NCI-H2196 (cell line): Measurements from ENCODE around the gene SCGB1C1.
A peak's percentile ranks its signal among the peaks of the same experiment; 100 is the strongest.
"Not testable (repeated sequence)": the region's sequence is repeated elsewhere in the genome, so short reads cannot be mapped to it uniquely, and the experiment has no call there.

Experiments
- DNase-seq: peaks from one replicate; lab custom pipeline; 2025; ENCODE audit not compliant: unreplicated experiment; lab: John Stamatoyannopoulos, UW

The SCGB1C1 gene

DNA sequence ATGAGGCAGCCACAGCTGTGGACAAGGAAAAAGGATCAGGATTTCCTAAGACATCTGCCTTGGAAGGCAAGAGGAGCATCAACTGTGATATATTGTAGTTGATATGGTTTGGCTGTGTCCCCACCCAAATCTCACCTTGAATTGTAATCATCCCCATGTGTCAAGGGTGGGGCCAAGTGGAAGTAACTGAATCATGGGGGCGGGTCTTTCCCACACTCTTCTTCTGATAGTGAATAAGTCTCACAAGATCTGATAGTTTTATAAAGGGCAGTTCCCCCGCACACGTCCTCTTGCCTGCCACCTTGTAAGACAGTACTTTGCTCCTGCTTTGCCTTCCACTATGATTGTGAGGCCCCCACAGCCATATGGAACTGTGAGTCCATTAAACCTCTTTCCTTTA lies 24.8 kb downstream of the SCGB1C1 start:
- DNase-seq, result no peak

DNA sequence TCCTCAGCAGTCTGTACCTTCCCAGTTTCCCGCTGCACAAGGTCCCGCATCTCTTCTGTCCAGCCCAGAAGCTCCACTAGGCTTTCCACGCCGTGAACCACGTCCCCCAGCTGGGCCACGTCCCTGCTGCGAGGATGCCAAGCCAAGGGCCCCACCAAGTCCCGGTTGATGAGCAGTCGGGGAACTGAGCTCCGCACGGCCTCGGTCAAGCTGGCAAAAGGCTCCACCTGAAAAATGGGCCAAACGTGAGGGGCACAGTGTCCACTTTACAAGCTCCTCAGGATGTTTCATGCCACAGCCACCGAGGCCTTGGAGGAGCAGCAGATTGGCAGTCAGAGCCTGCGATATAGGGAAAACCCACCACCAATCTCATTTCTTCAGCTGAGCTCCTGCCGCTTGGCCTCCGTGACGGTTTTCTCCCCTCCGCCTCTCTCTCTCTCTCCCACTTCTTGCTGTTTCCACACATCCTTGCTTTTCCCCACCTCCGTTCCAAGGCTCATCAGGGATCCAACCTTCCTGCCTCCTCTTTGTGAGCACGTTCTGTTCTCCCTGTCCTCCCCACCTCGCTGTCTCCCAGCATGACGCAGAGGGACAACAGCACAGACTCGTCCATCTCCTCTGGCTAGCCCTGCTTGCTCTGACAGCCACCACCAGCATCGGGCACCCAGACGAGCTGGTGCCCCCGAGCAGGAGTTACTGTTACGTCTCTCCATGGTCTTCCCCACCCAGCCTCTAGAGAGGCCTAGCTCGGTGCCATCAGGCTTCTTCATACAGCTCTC lies 26.1 kb downstream of the SCGB1C1 start:
- DNase-seq, result no peak

- DNase-seq, result not testable (repeated sequence)
Measured at GRCh38 chr11:220641-221215, 27.9 kb downstream of the SCGB1C1 start.

- no peak for DNase-seq
Measured at GRCh38 chr11:221539-221938, 28.7 kb downstream of the SCGB1C1 start.

- DNase-seq, result no peak
Measured at GRCh38 chr11:221998-222789, 29.3 kb downstream of the SCGB1C1 start.

DNA sequence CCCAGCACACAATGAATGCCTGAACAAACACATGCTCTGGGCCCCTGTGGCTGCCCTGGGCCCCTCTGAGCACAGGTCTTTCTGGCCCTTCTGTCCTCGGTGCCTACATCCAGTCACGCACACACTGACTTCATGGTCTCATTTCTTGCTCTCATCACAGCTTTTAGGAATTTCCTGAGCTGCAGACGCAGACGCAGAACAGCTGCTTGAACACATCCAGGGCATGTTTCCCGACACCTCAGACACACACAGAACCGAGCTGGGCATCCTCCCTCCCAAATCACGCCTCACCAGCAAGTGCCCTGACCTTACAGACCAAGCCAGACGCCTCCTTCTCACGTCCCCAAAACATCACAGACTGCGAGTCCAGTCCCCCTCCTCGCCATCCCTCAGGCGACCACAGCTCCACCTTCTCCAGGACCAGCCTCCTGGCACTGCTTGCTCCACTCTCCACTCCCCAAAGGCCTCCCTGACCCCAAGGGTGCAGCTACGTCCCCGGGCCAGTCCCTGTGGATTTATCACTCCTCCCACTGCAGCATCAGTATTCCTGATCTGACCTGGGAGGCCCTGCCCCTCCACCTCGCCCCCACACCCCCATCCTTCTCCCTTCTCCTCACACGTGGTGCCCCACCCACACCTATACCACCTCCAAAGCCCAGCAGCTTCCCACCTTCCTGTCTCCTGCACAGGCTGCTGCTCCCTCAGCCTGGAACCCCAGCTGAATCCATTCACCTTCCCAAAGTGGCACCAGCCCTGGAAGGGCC lies 30.3 kb downstream of the SCGB1C1 start:
- DNase-seq, result no peak

GRCh38 chr11:223884-224283 lies 31.0 kb downstream of the SCGB1C1 start:
- no peak for DNase-seq

GRCh38 chr11:224424-224823 lies 31.5 kb downstream of the SCGB1C1 start:
- no peak for DNase-seq

DNA sequence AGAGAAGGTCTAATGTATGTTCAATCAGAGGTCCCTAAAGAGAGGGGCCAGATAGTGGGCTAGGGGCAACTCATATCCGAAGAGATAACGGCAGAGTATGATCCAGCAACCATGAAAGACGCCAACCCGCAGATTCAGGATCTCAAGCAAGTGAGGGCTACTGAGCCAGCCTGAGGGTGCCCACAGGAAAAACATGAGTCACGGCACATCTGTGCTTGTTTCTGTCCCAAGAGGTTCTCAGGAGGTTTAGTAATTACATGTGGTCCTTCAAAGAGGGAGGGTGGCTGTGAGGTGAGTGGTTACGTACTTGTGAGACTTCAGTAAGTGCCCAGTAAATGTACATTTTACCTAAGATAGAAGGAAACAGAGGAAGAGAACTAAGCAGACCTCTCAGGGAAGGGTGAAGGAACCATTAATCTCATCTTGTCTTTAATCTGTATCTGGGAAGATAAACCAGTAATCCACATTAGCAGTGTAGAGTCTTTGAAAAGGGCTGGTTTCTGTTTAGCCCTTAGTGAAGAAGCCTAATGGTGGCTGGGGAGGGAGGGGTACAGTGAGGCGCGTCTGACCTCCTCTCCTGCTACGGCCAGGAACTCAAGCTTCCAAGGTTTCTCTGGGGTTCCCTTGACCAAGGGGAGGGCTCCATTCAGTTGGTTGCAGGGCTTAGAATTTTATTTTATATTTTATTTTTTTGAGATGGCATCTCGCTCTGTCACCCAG lies 33.0 kb downstream of the SCGB1C1 start:
- DNase-seq, result no peak

GRCh38 chr11:227824-228379 lies 35.0 kb downstream of the SCGB1C1 start:
- DNase-seq, result no peak

GRCh38 chr11:230431-230830 lies 37.6 kb downstream of the SCGB1C1 start:
- DNase-seq, result no peak

GRCh38 chr11:232783-233565 lies 40.1 kb downstream of the SCGB1C1 start:
- DNase-seq, result no peak

DNA sequence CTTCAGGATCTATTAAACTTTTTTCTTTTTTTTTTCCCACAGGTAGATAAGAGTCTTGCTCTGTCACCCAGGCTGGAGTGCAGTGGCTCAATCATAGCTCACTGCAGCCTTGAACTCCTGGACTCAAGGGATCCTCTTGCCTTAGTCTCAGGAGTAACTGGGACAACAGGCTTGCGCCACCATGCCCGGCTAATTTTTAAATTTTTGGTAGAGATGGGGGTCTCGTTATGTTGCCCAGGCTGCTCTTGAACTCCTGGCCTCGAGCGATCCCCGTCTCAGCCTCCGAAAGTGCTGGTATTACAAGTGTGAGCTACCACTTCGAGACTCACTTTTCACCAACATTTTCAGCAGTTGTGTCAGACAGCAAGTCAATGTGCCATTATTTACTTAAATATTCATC lies 42.3 kb downstream of the SCGB1C1 start:
- DNase-seq, result no peak

DNA sequence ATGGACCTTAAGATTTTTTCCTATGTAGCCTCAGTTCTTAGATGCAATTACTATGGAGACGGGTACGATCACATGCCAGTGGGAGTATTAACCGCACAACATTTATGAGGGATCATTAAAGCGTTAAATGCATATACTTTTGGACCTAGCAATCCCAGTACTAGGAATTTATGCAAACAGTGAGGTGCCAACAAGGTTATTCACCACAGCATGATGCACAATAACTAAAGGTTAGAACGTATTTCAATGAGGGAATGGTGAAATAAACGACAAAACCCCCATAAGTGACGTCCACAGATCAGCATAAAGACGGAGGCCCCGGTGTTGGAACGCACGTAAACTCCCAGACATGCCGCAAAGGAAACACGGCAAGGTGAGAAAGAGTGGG lies 42.7 kb downstream of the SCGB1C1 start:
- DNase-seq, result no peak

GRCh38 chr11:235997-236773 lies 43.3 kb downstream of the SCGB1C1 start, which contains the start of gene SIRT3:
Gene SIRT3 (minus strand): TSS chr11:236342. CDS start chr11:236328, 14 bp downstream.
- DNase-seq, result peak; percentile 87

GRCh38 chr11:236774-237767 lies 44.2 kb downstream of the SCGB1C1 start, which contains the start of gene PSMD13:
Gene PSMD13 (plus strand): TSS chr11:236976. CDS start chr11:237050, 74 bp downstream.
- DNase-seq, result peak; percentile 91

GRCh38 chr11:238346-238745 lies 45.5 kb downstream of the SCGB1C1 start:
- not testable (repeated sequence) for DNase-seq
